ENCODE measurements around the gene GTF2A1L. TPM values are rescaled to one million over a fixed set of nuclear protein-coding genes. Genes with fewer than 3 reads are reported as not detected.
"Not testable (repeated sequence)": the region's sequence is repeated elsewhere in the genome, so short reads cannot be mapped to it uniquely, and the experiment has no call there.

Gene GTF2A1L
- polyA plus RNA-seq, 2 donors = 0.24 to 1.6 TPM

- Histone ChIP-seq H3K36me3 (ENCODE audit: control insufficient read depth in 2 of 2, insufficient read depth in 2 of 2, low read length in 1 of 2) (no peaks in the 10 kb centered on the region), H3K9me3 (ENCODE audit: control insufficient read depth in 2 of 2, insufficient read depth in 1 of 2, low read depth in 1 of 2, low read length in 1 of 2) (no peaks in the 10 kb centered on the region), H3K27ac (ENCODE audit: low read depth in 2 of 2, low read length in 1 of 2) (no peak overlapping the region), H3K27me3 (ENCODE audit: control insufficient read depth in 1 of 2, insufficient read depth in 2 of 2, low read length in 2 of 2) (no peaks in the 10 kb centered on the region), H3K4me3 (ENCODE audit: low read depth in 1 of 2, low read length in 2 of 2) (no peak overlapping the region), H3K4me1 (ENCODE audit: control insufficient read depth in 2 of 2, insufficient read depth in 2 of 2, low read length in 1 of 2) (no peaks in the 10 kb centered on the region)
- 75 to 83% methylated on average over 4 of the region's 4 CpGs for WGBS, 2 donors
These were observed 75.4 kb downstream of the GTF2A1L start for GRCh38 chr2:48693066-48693465.

- WGBS, 2 donors = 52 to 55% methylated on average over 3 of the region's 3 CpGs
These were observed 76.0 kb downstream of the GTF2A1L start for GRCh38 chr2:48693645-48694044.

GRCh38 chr2:48694149-48694548, 76.5 kb downstream of the GTF2A1L start:
- no peaks in the 10 kb centered on the region for H3K4me1 ChIP-seq (ENCODE audit: control insufficient read depth in 2 of 2, insufficient read depth in 2 of 2, low read length in 1 of 2)
- H3K4me3 ChIP-seq (ENCODE audit: low read depth in 1 of 2, low read length in 2 of 2) = no peak overlapping the region
- no peaks in the 10 kb centered on the region for H3K27me3 ChIP-seq (ENCODE audit: control insufficient read depth in 1 of 2, insufficient read depth in 2 of 2, low read length in 2 of 2)
- H3K27ac ChIP-seq (ENCODE audit: low read depth in 2 of 2, low read length in 1 of 2) = no peak overlapping the region
- H3K9me3 ChIP-seq (ENCODE audit: control insufficient read depth in 2 of 2, insufficient read depth in 1 of 2, low read depth in 1 of 2, low read length in 1 of 2) = no peaks in the 10 kb centered on the region
- 24 to 29% methylated on average over 3 of the region's 3 CpGs for WGBS, 2 donors
- H3K36me3 ChIP-seq (ENCODE audit: control insufficient read depth in 2 of 2, insufficient read depth in 2 of 2, low read length in 1 of 2) = no peaks in the 10 kb centered on the region

More at GRCh38 chr2:48693645-48694044, 76.0 kb downstream of the GTF2A1L start:
- H3K9me3 ChIP-seq (ENCODE audit: control insufficient read depth in 2 of 2, insufficient read depth in 1 of 2, low read depth in 1 of 2, low read length in 1 of 2) = no peaks in the 10 kb centered on the region
- H3K4me1 ChIP-seq (ENCODE audit: control insufficient read depth in 2 of 2, insufficient read depth in 2 of 2, low read length in 1 of 2) = no peaks in the 10 kb centered on the region
- H3K4me3 ChIP-seq (ENCODE audit: low read depth in 1 of 2, low read length in 2 of 2) = no peak overlapping the region
- no peaks in the 10 kb centered on the region for H3K36me3 ChIP-seq (ENCODE audit: control insufficient read depth in 2 of 2, insufficient read depth in 2 of 2, low read length in 1 of 2)
- H3K27ac ChIP-seq (ENCODE audit: low read depth in 2 of 2, low read length in 1 of 2) = no peak overlapping the region
- H3K27me3 ChIP-seq (ENCODE audit: control insufficient read depth in 1 of 2, insufficient read depth in 2 of 2, low read length in 2 of 2) = no peaks in the 10 kb centered on the region

- Histone ChIP-seq H3K27me3 (ENCODE audit: control insufficient read depth in 1 of 2, insufficient read depth in 2 of 2, low read length in 2 of 2) (no peaks in the 10 kb centered on the region), H3K36me3 (ENCODE audit: control insufficient read depth in 2 of 2, insufficient read depth in 2 of 2, low read length in 1 of 2) (no peaks in the 10 kb centered on the region), H3K27ac (ENCODE audit: low read depth in 2 of 2, low read length in 1 of 2) (no peak overlapping the region), H3K9me3 (ENCODE audit: control insufficient read depth in 2 of 2, insufficient read depth in 1 of 2, low read depth in 1 of 2, low read length in 1 of 2) (no peaks in the 10 kb centered on the region), H3K4me3 (ENCODE audit: low read depth in 1 of 2, low read length in 2 of 2) (no peak overlapping the region), H3K4me1 (ENCODE audit: control insufficient read depth in 2 of 2, insufficient read depth in 2 of 2, low read length in 1 of 2) (no peaks in the 10 kb centered on the region)
These were observed 78.3 kb downstream of the GTF2A1L start for GRCh38 chr2:48695991-48696390.

GRCh38 chr2:48696881-48697280, 79.2 kb downstream of the GTF2A1L start:
- Histone ChIP-seq H3K27ac (ENCODE audit: low read depth in 2 of 2, low read length in 1 of 2) (no peak overlapping the region), H3K4me3 (ENCODE audit: low read depth in 1 of 2, low read length in 2 of 2) (no peak overlapping the region), H3K4me1 (ENCODE audit: control insufficient read depth in 2 of 2, insufficient read depth in 2 of 2, low read length in 1 of 2) (no peaks in the 10 kb centered on the region), H3K9me3 (ENCODE audit: control insufficient read depth in 2 of 2, insufficient read depth in 1 of 2, low read depth in 1 of 2, low read length in 1 of 2) (no peaks in the 10 kb centered on the region), H3K36me3 (ENCODE audit: control insufficient read depth in 2 of 2, insufficient read depth in 2 of 2, low read length in 1 of 2) (no peaks in the 10 kb centered on the region), H3K27me3 (ENCODE audit: control insufficient read depth in 1 of 2, insufficient read depth in 2 of 2, low read length in 2 of 2) (no peaks in the 10 kb centered on the region)
- WGBS, 2 donors = 79 to 82% methylated on average over 1 of the region's 1 CpG

GRCh38 chr2:48699348-48699930, 81.8 kb downstream of the GTF2A1L start:
- 44 to 52% methylated on average over 2 of the region's 2 CpGs for WGBS, 2 donors
- no peak overlapping the region for H3K4me3 ChIP-seq (ENCODE audit: low read depth in 1 of 2, low read length in 2 of 2)
- no peaks in the 10 kb centered on the region for H3K27me3 ChIP-seq (ENCODE audit: control insufficient read depth in 1 of 2, insufficient read depth in 2 of 2, low read length in 2 of 2)
- no peaks in the 10 kb centered on the region for H3K36me3 ChIP-seq (ENCODE audit: control insufficient read depth in 2 of 2, insufficient read depth in 2 of 2, low read length in 1 of 2)
- no peak overlapping the region for H3K27ac ChIP-seq (ENCODE audit: low read depth in 2 of 2, low read length in 1 of 2)
- no peaks in the 10 kb centered on the region for H3K9me3 ChIP-seq (ENCODE audit: control insufficient read depth in 2 of 2, insufficient read depth in 1 of 2, low read depth in 1 of 2, low read length in 1 of 2)
- no peaks in the 10 kb centered on the region for H3K4me1 ChIP-seq (ENCODE audit: control insufficient read depth in 2 of 2, insufficient read depth in 2 of 2, low read length in 1 of 2)

GRCh38 chr2:48703621-48704020, 86.0 kb downstream of the GTF2A1L start:
- not testable (repeated sequence) for H3K27me3 ChIP-seq (ENCODE audit: control insufficient read depth in 1 of 2, insufficient read depth in 2 of 2, low read length in 2 of 2); H3K36me3 ChIP-seq (ENCODE audit: control insufficient read depth in 2 of 2, insufficient read depth in 2 of 2, low read length in 1 of 2); H3K9me3 ChIP-seq (ENCODE audit: control insufficient read depth in 2 of 2, insufficient read depth in 1 of 2, low read depth in 1 of 2, low read length in 1 of 2); H3K4me3 ChIP-seq (ENCODE audit: low read depth in 1 of 2, low read length in 2 of 2); H3K27ac ChIP-seq (ENCODE audit: low read depth in 2 of 2, low read length in 1 of 2); H3K4me1 ChIP-seq (ENCODE audit: control insufficient read depth in 2 of 2, insufficient read depth in 2 of 2, low read length in 1 of 2)
- 91 to 94% methylated on average over 6 of the region's 6 CpGs for WGBS, 2 donors

GRCh38 chr2:48707466-48707865, 89.8 kb downstream of the GTF2A1L start:
- no peaks in the 10 kb centered on the region for H3K27me3 ChIP-seq (ENCODE audit: control insufficient read depth in 1 of 2, insufficient read depth in 2 of 2, low read length in 2 of 2)
- peaks cover 0 to 2% of the 10 kb centered on the region in 2 donors for H3K9me3 ChIP-seq (ENCODE audit: control insufficient read depth in 2 of 2, insufficient read depth in 1 of 2, low read depth in 1 of 2, low read length in 1 of 2)
- H3K4me3 ChIP-seq (ENCODE audit: low read depth in 1 of 2, low read length in 2 of 2) = no peak overlapping the region
- no peaks in the 10 kb centered on the region for H3K36me3 ChIP-seq (ENCODE audit: control insufficient read depth in 2 of 2, insufficient read depth in 2 of 2, low read length in 1 of 2)
- H3K27ac ChIP-seq (ENCODE audit: low read depth in 2 of 2, low read length in 1 of 2) = no peak overlapping the region
- 69 to 74% methylated on average over 6 of the region's 6 CpGs for WGBS, 2 donors
- no peaks in the 10 kb centered on the region for H3K4me1 ChIP-seq (ENCODE audit: control insufficient read depth in 2 of 2, insufficient read depth in 2 of 2, low read length in 1 of 2)

GRCh38 chr2:48709096-48710034, 91.7 kb downstream of the GTF2A1L start:
- Histone ChIP-seq H3K36me3 (ENCODE audit: control insufficient read depth in 2 of 2, insufficient read depth in 2 of 2, low read length in 1 of 2) (no peaks in the 10 kb centered on the region), H3K27me3 (ENCODE audit: control insufficient read depth in 1 of 2, insufficient read depth in 2 of 2, low read length in 2 of 2) (no peaks in the 10 kb centered on the region), H3K4me3 (ENCODE audit: low read depth in 1 of 2, low read length in 2 of 2) (no peak overlapping the region), H3K4me1 (ENCODE audit: control insufficient read depth in 2 of 2, insufficient read depth in 2 of 2, low read length in 1 of 2) (no peaks in the 10 kb centered on the region), H3K27ac (ENCODE audit: low read depth in 2 of 2, low read length in 1 of 2) (no peak overlapping the region), H3K9me3 (ENCODE audit: control insufficient read depth in 2 of 2, insufficient read depth in 1 of 2, low read depth in 1 of 2, low read length in 1 of 2) (peaks cover 0 to 2% of the 10 kb centered on the region in 2 donors)
- WGBS, 2 donors = 73 to 74% methylated on average over 7 of the region's 7 CpGs
